ENCODE measurements around the gene WDR26.

GRCh38 chr1:224458296-224458695 is 23.7 kb upstream of the WDR26 start:
- TF ChIP-seq ELF4 (IDR thresholded peaks at IDR 0.05): no peak
- TF ChIP-seq LEF1 (IDR thresholded peaks at IDR 0.05; ENCODE audit: borderline replicate concordance): no peak
- TF ChIP-seq TARDBP (IDR thresholded peaks at IDR 0.05): no peak
- no peak for TF ChIP-seq FOXK2 (IDR thresholded peaks at IDR 0.05)
- TF ChIP-seq BHLHE40 (IDR thresholded peaks at IDR 0.05; ENCODE audit: borderline replicate concordance): no peak
- TF ChIP-seq SUZ12 (IDR thresholded peaks at IDR 0.05): no peak
- TF ChIP-seq NFRKB (IDR thresholded peaks at IDR 0.05): no peak
- no peak for TF ChIP-seq ARNT (IDR thresholded peaks at IDR 0.05)

All from HEK293T (cell line).